H1 (cell line): ENCODE data around the gene TNS1. TPM values are rescaled to one million over a fixed set of nuclear protein-coding genes. Genes with fewer than 3 reads are reported as not detected.

Experiments
- CTCF ChIA-PET: fragments of 300-600 bp; sonication (Branson Sonifier 250); formaldehyde crosslinking; loops from one replicate; lab custom pipeline; 2021; ENCODE audit not compliant: partially characterized antibody; lab: Charles Lee
- POLR2A ChIA-PET: fragments of 300-600 bp; sonication (Branson Sonifier 250); formaldehyde crosslinking; loops from one replicate; lab custom pipeline; 2021; ENCODE audit warnings: inconsistent platforms; ENCODE audit not compliant: partially characterized antibody; lab: Charles Lee
- DNase-seq, 2 experiments: peaks; one replicate each; pipeline versions ENCODE4 v3.0.0 to v3.0.0-alpha.2; 2010 to 2022; ENCODE audit warnings: low spot score in 2 of 2, low read depth in 1 of 2, mixed read lengths in 1 of 2
- FAIRE-seq: peaks from 2 replicates; lab custom pipeline; 2011; peaks lifted over from hg19 to GRCh38; lab: Jason Lieb, UNC
- H2AFZ ChIP-seq: 2 replicates; pipeline ENCODE4 v1.8.1; 2012; ENCODE audit warnings: low read length, inconsistent platforms
- H2AK5ac ChIP-seq: 2 replicates; pipeline ENCODE4 v1.6.1; 2013; ENCODE audit warnings: low read depth, low read length
- H2BK120ac ChIP-seq: replicated peaks from 2 replicates; pipeline ENCODE3; 2013; ENCODE audit warnings: low read depth, low read length, inconsistent platforms
- H2BK12ac ChIP-seq: 2 replicates; pipeline ENCODE4 v1.6.1; 2013; ENCODE audit warnings: low read depth, low read length
- H2BK15ac ChIP-seq: 2 replicates; pipeline ENCODE4 v1.6.1; 2013; ENCODE audit warnings: low read length
- H2BK20ac ChIP-seq: 2 replicates; pipeline ENCODE4 v1.6.1; 2013; ENCODE audit warnings: low read length
- H2BK5ac ChIP-seq: 2 replicates; pipeline ENCODE4 v1.6.1; 2013; ENCODE audit warnings: low read depth, low read length
- H3K14ac ChIP-seq: 2 replicates; pipeline ENCODE4 v1.6.1; 2013; ENCODE audit warnings: inconsistent platforms; ENCODE audit not compliant: insufficient read length
- H3K18ac ChIP-seq: 2 replicates; pipeline ENCODE4 v1.6.1; 2013; ENCODE audit warnings: low read length; ENCODE audit errors: extremely low read depth
- H3K23ac ChIP-seq: 2 replicates; pipeline ENCODE4 v1.6.1; 2013; ENCODE audit warnings: inconsistent platforms; ENCODE audit not compliant: insufficient read length
- H3K23me2 ChIP-seq: 2 replicates; pipeline ENCODE4 v1.6.1; 2013; ENCODE audit warnings: low read depth, low read length
- H3K27ac ChIP-seq: 2 replicates; pipeline ENCODE4 v1.6.1; 2011; ENCODE audit warnings: low read depth, low read length, inconsistent platforms
- H3K27me3 ChIP-seq, 4 experiments: replicated peaks in 1 of 4; 1 replicate in 1 of 4; 2 replicates in 3 of 4; pipeline versions ENCODE4 v1.6.1 to v1.8.1; 2011 to 2013; ENCODE audit warnings: low read length in 3 of 4, mild to moderate bottlenecking in 3 of 4, inconsistent platforms in 2 of 4, mixed read lengths in 2 of 4, moderate library complexity in 1 of 4; ENCODE audit not compliant: control insufficient read depth in 3 of 4, insufficient read depth in 3 of 4; ENCODE audit errors: extremely low read depth in 1 of 4
- H3K36me3 ChIP-seq, 4 experiments: 2 replicates each; pipeline versions ENCODE4 v1.6.1 to v1.8.1; 2011 to 2013; ENCODE audit warnings: mild to moderate bottlenecking in 4 of 4, low read length in 3 of 4, moderate library complexity in 2 of 4, control low read depth in 1 of 4, inconsistent platforms in 1 of 4; ENCODE audit not compliant: insufficient read depth in 4 of 4, control insufficient read depth in 2 of 4
- H3K4ac ChIP-seq: replicated peaks from 2 replicates; pipeline ENCODE3; 2013; ENCODE audit warnings: low read length, low read depth, mixed read lengths, inconsistent platforms; ENCODE audit not compliant: insufficient read length
- H3K4me1 ChIP-seq, 4 experiments: replicated peaks in 1 of 4; 1 replicate in 1 of 4; 2 replicates in 3 of 4; pipeline versions ENCODE4 v1.6.1 to v1.8.1; 2011 to 2013; ENCODE audit warnings: low read length in 3 of 4, inconsistent platforms in 2 of 4, mixed read lengths in 1 of 4; ENCODE audit not compliant: insufficient read depth in 4 of 4, control insufficient read depth in 3 of 4
- H3K4me2 ChIP-seq, 2 experiments: 2 replicates each; pipeline versions ENCODE4 v1.6.1 to v1.8.1; 2011 to 2013; ENCODE audit warnings: low read depth in 2 of 2, low read length in 2 of 2, control low read depth in 1 of 2, inconsistent platforms in 1 of 2, mild to moderate bottlenecking in 1 of 2; ENCODE audit not compliant: insufficient read depth in 1 of 2
- H3K4me3 ChIP-seq, 4 experiments: fragments of 200-600, 300-600 bp in 1 of 4; sonication (generic), shearing (Covaris generic), sonication (Bioruptor Twin) in 1 of 4; 2 replicates each; pipeline versions ENCODE4 v1.5.1 to v1.8.1; 2011 to 2016; ENCODE audit warnings: low read length in 4 of 4, low read depth in 3 of 4, control low read depth in 2 of 4, inconsistent platforms in 2 of 4, mild to moderate bottlenecking in 2 of 4, mixed read lengths in 1 of 4, moderate library complexity in 1 of 4; ENCODE audit not compliant: insufficient read depth in 2 of 4; ENCODE audit errors: extremely low read depth in 1 of 4
- H3K56ac ChIP-seq: replicated peaks from 2 replicates; pipeline ENCODE3; 2013; ENCODE audit warnings: low read depth, mild to moderate bottlenecking, mixed read lengths, low read length, inconsistent platforms; ENCODE audit not compliant: insufficient read length
- H3K79me1 ChIP-seq: 2 replicates; pipeline ENCODE4 v1.6.1; 2013; ENCODE audit warnings: low read depth, low read length, control low read depth
- H3K79me2 ChIP-seq, 2 experiments: 2 replicates each; pipeline versions ENCODE4 v1.6.1 to v1.8.1; 2012 to 2013; ENCODE audit warnings: low read length in 2 of 2, mild to moderate bottlenecking in 2 of 2, inconsistent platforms in 1 of 2; ENCODE audit not compliant: insufficient read depth in 2 of 2, control insufficient read depth in 1 of 2
- H3K9ac ChIP-seq, 4 experiments: replicated peaks in 1 of 4; 1 replicate in 1 of 4; 2 replicates in 3 of 4; pipeline versions ENCODE4 v1.6.1 to v1.8.1; 2011 to 2013; ENCODE audit warnings: low read depth in 3 of 4, low read length in 3 of 4, control low read depth in 2 of 4, mild to moderate bottlenecking in 2 of 4, moderate library complexity in 2 of 4, inconsistent platforms in 1 of 4; ENCODE audit errors: extremely low read depth in 1 of 4
- H3K9me3 ChIP-seq, 2 experiments: 2 replicates each; pipeline versions ENCODE4 v1.6.1 to v1.8.1; 2012 to 2013; ENCODE audit warnings: mild to moderate bottlenecking in 2 of 2, moderate library complexity in 2 of 2, control low read depth in 1 of 2, inconsistent platforms in 1 of 2, low read depth in 1 of 2, low read length in 1 of 2, mixed read lengths in 1 of 2; ENCODE audit not compliant: insufficient read depth in 2 of 2
- H4K20me1 ChIP-seq, 2 experiments: replicated peaks in 1 of 2; 2 replicates each; pipeline versions ENCODE3 to v1.8.1; 2011 to 2013; ENCODE audit warnings: inconsistent platforms in 2 of 2, low read length in 2 of 2, mild to moderate bottlenecking in 1 of 2; ENCODE audit not compliant: insufficient read depth in 2 of 2, control insufficient read depth in 1 of 2
- H4K5ac ChIP-seq: 2 replicates; pipeline ENCODE4 v1.6.1; 2013; ENCODE audit warnings: low read length, low read depth, mixed read lengths, inconsistent platforms; ENCODE audit not compliant: insufficient read length
- H4K8ac ChIP-seq: 2 replicates; pipeline ENCODE4 v1.8.0; 2013; ENCODE audit warnings: mild to moderate bottlenecking, moderate library complexity, low read length, inconsistent platforms; ENCODE audit not compliant: insufficient read depth; ENCODE audit errors: extremely low read depth
- H4K91ac ChIP-seq: replicated peaks from 2 replicates; pipeline ENCODE3; 2013; ENCODE audit warnings: low read length, mixed read lengths, inconsistent platforms; ENCODE audit not compliant: insufficient read length
- ASH2L ChIP-seq: fragments of 200-600, 300-600 bp; sonication (generic); IDR thresholded peaks from one replicate; pipeline ENCODE4 v1.7.1; 2017; ENCODE audit warnings: low read length
- GABPA ChIP-seq: IDR thresholded peaks from 2 replicates; pipeline ENCODE4 v1.6.1; 2011; ENCODE audit warnings: mild to moderate bottlenecking, low read length, moderate library complexity, borderline replicate concordance; ENCODE audit not compliant: insufficient read depth
- HDAC2 ChIP-seq, 2 experiments: fragments of 300-600 bp in 1 of 2; sonication (generic) in 1 of 2; IDR thresholded peaks; 2 replicates each; pipeline ENCODE4 v1.6.1; 2011 to 2012; ENCODE audit warnings: low read depth in 2 of 2, low read length in 2 of 2, mild to moderate bottlenecking in 2 of 2, moderate library complexity in 2 of 2, borderline replicate concordance in 1 of 2, inconsistent platforms in 1 of 2
- KDM1A ChIP-seq: fragments of 200-600, 300-600 bp; sonication (generic); IDR thresholded peaks from 2 replicates; pipeline ENCODE4 v1.7.1; 2016; ENCODE audit warnings: mild to moderate bottlenecking, low read length, borderline replicate concordance
- KDM5A ChIP-seq: fragments of 200-600 bp; IDR thresholded peaks from 2 replicates; pipeline ENCODE4 v1.7.1; 2012; ENCODE audit warnings: mild to moderate bottlenecking, low read length, inconsistent platforms, mixed read lengths
- POU5F1 ChIP-seq: IDR thresholded peaks from 2 replicates; pipeline ENCODE4 v1.6.1; 2011; ENCODE audit warnings: low read depth, mild to moderate bottlenecking, low read length, moderate library complexity
- RNF2 ChIP-seq: fragments of 200-900, 300-1000 bp; sonication (generic); IDR thresholded peaks from 2 replicates; pipeline ENCODE4 v1.7.1; 2016; ENCODE audit warnings: borderline replicate concordance, low read depth, mild to moderate bottlenecking, antibody characterized with exemption, low read length; ENCODE audit not compliant: poor library complexity, severe bottlenecking; ENCODE audit errors: missing control alignments
- TAF7 ChIP-seq: optimal IDR thresholded peaks from 2 replicates; pipeline ENCODE3; 2011; ENCODE audit warnings: low read depth, mild to moderate bottlenecking, inconsistent platforms, low read length, moderate library complexity, borderline replicate concordance
- TEAD4 ChIP-seq: IDR thresholded peaks from 2 replicates; pipeline ENCODE4 v1.6.1; 2012; ENCODE audit warnings: low read depth, low read length, inconsistent platforms, mixed read lengths
- WGBS, 2 experiments: shearing (Covaris generic) in 1 of 2; methylation state at CpG; one replicate each; pipeline versions ENCODE4 v1.1.6 to v1.1.7; 2013 to 2015; ENCODE audit warnings: low lambda C conversion rate in 2 of 2, mixed read lengths in 2 of 2, inconsistent platforms in 1 of 2, low coverage in 1 of 2, missing lambda C conversion rate in 1 of 2; ENCODE audit not compliant: insufficient replicate concordance in 2 of 2, insufficient coverage in 1 of 2, insufficient read length in 1 of 2; ENCODE audit errors: extremely low coverage in 1 of 2, missing lambda C conversion rate in 1 of 2; 5-methylcytosine and 5-hydroxymethylcytosine counted together
- polyA plus RNA-seq, 7 experiments: library from polyadenylated mRNA; depleted of rRNA in 3 of 7; stranded (reverse) in 5 of 7; unstranded in 2 of 7; fragments of >200 nt in 5 of 7; fragments of 200-250 nt in 2 of 7; gene quantifications; 1 replicate in 5 of 7; 2 replicates in 1 of 7; 4 replicates in 1 of 7; pipeline versions ENCODE4 v1.2.1 to v1.2.3, GENCODE V29; 2011 to 2013; ENCODE audit warnings: missing spikeins in 2 of 7, mixed read lengths in 2 of 7
- total RNA-seq: library from RNA; stranded (reverse); fragmentation: NEBNext Ultra II Directional; extraction: Animal tissue kit (Norgen Biotek cat#: 25700); gene quantifications from 2 replicates; pipeline ENCODE4 v1.2.1, GENCODE V29; 2021
- TF ChIP-seq, protein P1 (sequence below): IDR thresholded peaks from 2 replicates; pipeline ENCODE4 v1.6.1; 2012; ENCODE audit warnings: inconsistent platforms

TNS1 gene
- total and polyA plus RNA-seq, 2 of the 8 experiments (the other 6 are each of a cell fraction or from before 2014, with no cell fraction given) = 1.5 to 5.1 TPM

DNA sequence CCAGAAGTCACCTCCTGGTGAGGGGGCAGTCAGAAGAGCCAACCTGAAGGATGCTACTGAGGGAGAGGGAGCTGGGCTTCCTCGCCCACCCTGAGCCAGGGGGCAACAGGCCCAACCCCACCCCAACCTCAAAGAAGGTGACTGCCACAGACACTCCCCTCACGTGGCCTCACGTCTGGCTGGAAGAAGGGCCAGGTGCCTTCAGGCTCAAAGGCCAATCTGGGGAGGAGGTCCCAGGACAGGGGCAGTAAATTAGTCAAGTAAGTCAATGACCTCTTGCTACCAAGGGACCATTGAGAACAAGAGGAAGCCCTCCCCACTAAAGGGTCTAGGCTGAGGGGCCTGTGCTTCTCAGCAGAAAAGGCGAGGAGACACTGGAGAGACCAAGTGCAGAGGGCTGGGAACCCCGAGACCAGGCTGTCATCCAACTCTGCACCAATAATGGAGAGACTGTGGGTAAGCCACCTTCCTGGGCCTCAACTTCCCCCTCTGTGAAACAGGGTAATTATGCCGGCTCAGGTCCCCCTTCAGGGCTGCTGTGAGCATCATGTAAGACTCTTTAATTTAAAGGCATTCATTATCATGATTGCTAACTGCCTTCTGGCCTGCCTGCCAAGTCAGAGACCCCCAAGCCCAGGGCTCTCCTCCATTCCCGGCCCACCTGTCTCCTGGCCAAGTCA, 20.2 kb upstream of the TNS1 start:
- H2AK5ac ChIP-seq = peak overlapping the region; percentile 33; the same call in 1 of the 2 replicates
- H2AFZ ChIP-seq = no peak overlapping the region
- no peak overlapping the region for H3K4me3 ChIP-seq
- H3K79me2 ChIP-seq = no peaks in the 10 kb centered on the region
- H3K27me3 ChIP-seq = no peaks in the 10 kb centered on the region
- POLR2A ChIA-PET = interaction anchor here (0.7 kb wide), 1 partner anchor 20 kb away, joined by 3 read pairs; the partner anchor contains the start of gene TNS1
- H3K36me3 ChIP-seq = no peaks in the 10 kb centered on the region
- DNase-seq (peak in 1 of 2 experiments; percentile 40), FAIRE-seq (no peak)
- no peak overlapping the region for H3K14ac ChIP-seq
- no peak overlapping the region for H3K4ac ChIP-seq
- no peak overlapping the region for H3K18ac ChIP-seq
- peaks cover 0 to 16% (median 5%) of the 10 kb centered on the region in 4 experiments; a peak in 6 of 7 replicates for H3K4me1 ChIP-seq
- no peak overlapping the region for H4K8ac ChIP-seq
- WGBS, 2 experiments = 90% methylated on average over 7 of the region's 7 CpGs; no CpG with 5 or more reads in 1 of the 2 experiments
- H3K4me2 ChIP-seq = no peak overlapping the region
- H4K5ac ChIP-seq = no peak overlapping the region
- H3K9ac ChIP-seq = no peak overlapping the region
- no peak overlapping the region for H3K27ac ChIP-seq
- no peak overlapping the region for H4K91ac ChIP-seq
- no peak overlapping the region for H3K56ac ChIP-seq
- no peak overlapping the region for H3K23ac ChIP-seq
- H3K79me1 ChIP-seq = no peaks in the 10 kb centered on the region; the same call in 1 of the 2 replicates
- H2BK20ac ChIP-seq = no peak overlapping the region
- no peak overlapping the region for H2BK12ac ChIP-seq
- no peaks in the 10 kb centered on the region for H4K20me1 ChIP-seq
- H3K23me2 ChIP-seq = no peaks in the 10 kb centered on the region
- H3K9me3 ChIP-seq = no peaks in the 10 kb centered on the region
- H2BK15ac ChIP-seq = peak overlapping the region; percentile 72; the same call in 1 of the 2 replicates
- no peak overlapping the region for H2BK5ac ChIP-seq
- CTCF ChIA-PET = interaction anchor here (0.8 to 5.5 kb wide), 9 partner anchors 9 to 237 kb away, joined by 3 to 22 read pairs (median 5); partner anchors contain the start of gene TNS1
- no peak overlapping the region for H2BK120ac ChIP-seq
- TF ChIP-seq POU5F1 = no peak
- TF ChIP-seq KDM1A = no peak
- TF ChIP-seq GABPA = no peak
- TF ChIP-seq KDM5A = no peak
- TF ChIP-seq, protein P1, sequence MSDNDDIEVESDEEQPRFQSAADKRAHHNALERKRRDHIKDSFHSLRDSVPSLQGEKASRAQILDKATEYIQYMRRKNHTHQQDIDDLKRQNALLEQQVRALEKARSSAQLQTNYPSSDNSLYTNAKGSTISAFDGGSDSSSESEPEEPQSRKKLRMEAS = no peak
- TF ChIP-seq ASH2L = no peak
- no peak for TF ChIP-seq TAF7
- TF ChIP-seq RNF2 = no peak
- no peak for TF ChIP-seq TEAD4
- TF ChIP-seq HDAC2 (IDR thresholded peaks at IDR 0.05; ENCODE audit: borderline replicate concordance in 1 of 2, low read depth in 2 of 2, low read length in 2 of 2) = no peak
